OCI-LY1 (cell line): Measurements from ENCODE around the gene CTIF.

Source experiments
- H2AFZ ChIP-seq: fragments of 200-600 bp; sonication (generic), shearing (Covaris generic); 2 replicates; pipeline ENCODE4 v1.6.0; 2014; ENCODE audit warnings: antibody characterized with exemption, mild to moderate bottlenecking, low read length
- H3F3A ChIP-seq: fragments of 200-600 bp; sonication (generic), shearing (Covaris generic); 2 replicates; pipeline ENCODE4 v1.6.0; 2014; ENCODE audit warnings: mild to moderate bottlenecking, antibody characterized with exemption, low read length, moderate library complexity; ENCODE audit not compliant: insufficient read depth
- H3K27ac ChIP-seq: fragments of 200-600 bp; sonication (generic); 2 replicates; pipeline ENCODE4 v1.5.1; 2014; ENCODE audit warnings: low read length, mixed run types, mild to moderate bottlenecking, low read depth; ENCODE audit not compliant: poor library complexity, severe bottlenecking
- H3K27me3 ChIP-seq: fragments of 200-600 bp; sonication (generic); 2 replicates; pipeline ENCODE4 v1.6.0; 2014; ENCODE audit warnings: antibody characterized with exemption, mild to moderate bottlenecking, low read length, moderate library complexity; ENCODE audit not compliant: insufficient read depth
- H3K36me3 ChIP-seq: fragments of 200-600 bp; sonication (generic); 2 replicates; pipeline ENCODE4 v1.6.1; 2014; ENCODE audit warnings: mild to moderate bottlenecking, antibody characterized with exemption, low read length, moderate library complexity, mixed read lengths; ENCODE audit not compliant: insufficient read depth
- H3K4me1 ChIP-seq: fragments of 200-600 bp; sonication (generic); 2 replicates; pipeline ENCODE4 v1.5.1; 2014; ENCODE audit warnings: mild to moderate bottlenecking, low read length, moderate library complexity; ENCODE audit not compliant: insufficient read depth, severe bottlenecking
- H3K4me2 ChIP-seq: fragments of 200-600 bp; sonication (generic), shearing (Covaris generic); 2 replicates; pipeline ENCODE4 v1.6.1; 2014; ENCODE audit warnings: low read length
- H3K4me3 ChIP-seq: fragments of 200-600 bp; sonication (generic); 2 replicates; pipeline ENCODE4 v1.5.1; 2014; ENCODE audit warnings: low read length, low read depth, mild to moderate bottlenecking, mixed read lengths; ENCODE audit not compliant: poor library complexity, severe bottlenecking
- H3K79me2 ChIP-seq: fragments of 200-600 bp; shearing (Covaris generic); 2 replicates; pipeline ENCODE4 v1.6.1; 2016; ENCODE audit warnings: mixed run types, low read length, mixed read lengths; ENCODE audit not compliant: insufficient read depth
- H3K9ac ChIP-seq: fragments of 200-600 bp; sonication (generic), shearing (Covaris generic); 2 replicates; pipeline ENCODE4 v1.6.1; 2014; ENCODE audit warnings: mild to moderate bottlenecking, low read length, mixed read lengths
- H3K9me2 ChIP-seq: fragments of 200-600 bp; sonication (generic), shearing (Covaris generic); 2 replicates; pipeline ENCODE4 v1.6.1; 2014; ENCODE audit warnings: low read depth, mild to moderate bottlenecking, low read length, mixed read lengths
- H3K9me3 ChIP-seq: fragments of 200-600 bp; shearing (Covaris generic); 2 replicates; pipeline ENCODE4 v1.6.1; 2014; ENCODE audit warnings: low read length, mixed read lengths
- H4K20me1 ChIP-seq: fragments of 200-600 bp; sonication (generic), shearing (Covaris generic); 2 replicates; pipeline ENCODE4 v1.6.0; 2016; ENCODE audit warnings: mild to moderate bottlenecking, low read length; ENCODE audit not compliant: insufficient read depth
- CTCF ChIP-seq: fragments of 200-600 bp; sonication (generic), shearing (Covaris generic); IDR thresholded peaks from 2 replicates; pipeline ENCODE4 v1.5.1; 2017; ENCODE audit warnings: mild to moderate bottlenecking, antibody characterized with exemption, low read length, moderate library complexity, mixed read lengths
- EZH2 ChIP-seq: fragments of 200-600 bp; sonication (generic), shearing (Covaris generic); IDR thresholded peaks from 2 replicates; pipeline ENCODE4 v1.8.0; 2017; ENCODE audit warnings: borderline replicate concordance, mixed run types, mild to moderate bottlenecking, antibody characterized with exemption, low read length, moderate library complexity, mixed read lengths

Gene CTIF

DNA sequence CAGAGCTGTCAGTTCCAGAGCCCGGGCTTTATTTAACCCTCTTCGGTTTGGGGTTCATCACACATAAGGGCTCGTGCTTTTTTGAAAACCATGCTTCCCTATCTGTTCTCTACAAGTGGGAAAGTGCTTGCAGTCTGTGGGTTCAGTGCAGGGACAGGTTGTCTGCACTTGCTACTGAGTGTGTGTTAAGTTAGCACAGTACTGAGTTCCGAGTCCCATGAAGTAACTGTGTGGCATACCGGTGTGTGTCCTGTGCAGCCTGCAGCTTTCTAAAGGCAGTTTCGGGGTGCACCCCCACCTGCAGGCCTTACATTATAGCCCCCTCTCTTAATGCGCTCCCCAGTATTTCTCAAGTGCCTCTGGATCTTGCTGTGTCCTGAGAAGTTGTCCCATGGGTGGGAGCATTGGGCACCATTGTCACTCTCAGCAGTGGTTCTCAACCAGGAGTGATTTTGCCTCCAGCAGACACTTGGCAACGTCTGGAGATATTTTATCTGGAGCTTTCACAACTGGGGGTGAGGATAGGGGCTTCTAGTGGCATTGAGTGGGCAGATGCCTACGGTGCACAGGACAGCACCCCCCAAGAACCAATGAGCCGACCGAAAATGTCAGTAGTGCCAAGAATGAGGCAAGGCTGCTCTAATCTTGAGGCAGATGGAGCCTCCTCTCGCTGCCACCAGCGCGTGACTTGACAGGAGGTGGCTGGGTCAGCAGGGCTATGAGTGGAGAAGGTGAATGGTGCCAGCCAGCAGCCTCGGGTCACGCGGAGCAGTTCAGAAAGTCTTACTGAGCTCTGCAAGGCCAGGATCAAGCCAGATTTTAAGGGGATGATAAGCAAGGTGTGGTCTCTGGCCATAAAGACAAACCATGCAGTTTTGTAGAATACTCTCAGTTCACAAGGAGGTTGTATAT, 259.8 kb downstream of the CTIF start:
- H3K27me3 ChIP-seq = peaks cover 8% of the 10 kb centered on the region
- no peaks in the 10 kb centered on the region for H4K20me1 ChIP-seq
- H3F3A ChIP-seq = no peaks in the 10 kb centered on the region
- no peaks in the 10 kb centered on the region for H3K9me2 ChIP-seq
- H3K4me3 ChIP-seq = no peak overlapping the region
- H3K9ac ChIP-seq = no peak overlapping the region
- H3K4me1 ChIP-seq = peaks cover 5% of the 10 kb centered on the region
- no peak overlapping the region for H3K4me2 ChIP-seq
- H3K27ac ChIP-seq = no peak overlapping the region
- no peak for TF ChIP-seq CTCF
- TF ChIP-seq EZH2 = no peak
- no peaks in the 10 kb centered on the region for H3K36me3 ChIP-seq
- no peaks in the 10 kb centered on the region for H3K9me3 ChIP-seq
- no peak overlapping the region for H2AFZ ChIP-seq
- H3K79me2 ChIP-seq = no peaks in the 10 kb centered on the region

DNA sequence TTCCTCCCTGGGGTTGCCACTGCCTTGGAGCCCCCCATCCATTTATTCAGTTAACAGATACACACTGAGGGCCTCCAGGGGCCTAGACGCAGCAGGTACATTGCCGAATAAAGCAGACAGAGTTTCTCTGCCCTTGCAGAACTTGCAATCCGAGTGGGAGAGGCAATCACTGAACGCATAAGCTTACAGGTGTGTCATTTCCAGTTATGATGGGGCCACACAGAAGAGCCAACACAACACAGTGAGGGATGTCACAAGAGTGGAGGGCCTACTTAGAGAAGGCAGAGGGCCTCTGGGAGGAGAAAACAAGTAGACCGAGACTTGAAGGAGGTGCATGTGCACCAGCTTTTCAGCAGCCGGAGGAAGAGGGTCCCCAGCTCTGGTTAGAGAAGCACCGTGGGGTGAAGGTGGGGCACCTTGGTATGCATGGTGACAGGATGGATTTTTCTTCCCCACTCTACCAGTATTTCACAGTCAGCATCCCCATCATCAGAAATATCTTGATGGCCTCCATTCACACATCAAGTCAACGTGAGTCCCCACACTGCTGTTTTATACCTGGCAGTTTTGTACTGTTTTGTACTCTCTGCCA, 261.0 kb downstream of the CTIF start:
- no peaks in the 10 kb centered on the region for H3K9me2 ChIP-seq
- H3K79me2 ChIP-seq = no peaks in the 10 kb centered on the region
- H3K4me3 ChIP-seq = no peak overlapping the region
- no peaks in the 10 kb centered on the region for H4K20me1 ChIP-seq
- no peak overlapping the region for H2AFZ ChIP-seq
- H3K36me3 ChIP-seq = no peaks in the 10 kb centered on the region
- H3K9ac ChIP-seq = no peak overlapping the region
- H3F3A ChIP-seq = no peaks in the 10 kb centered on the region
- H3K4me1 ChIP-seq = peaks cover 5% of the 10 kb centered on the region
- no peak overlapping the region for H3K27ac ChIP-seq
- H3K9me3 ChIP-seq = no peaks in the 10 kb centered on the region
- H3K27me3 ChIP-seq = peaks cover 2% of the 10 kb centered on the region
- no peak overlapping the region for H3K4me2 ChIP-seq
- no peak for TF ChIP-seq CTCF
- TF ChIP-seq EZH2 = no peak

GRCh38 chr18:48800466-48800865, 261.6 kb downstream of the CTIF start:
- H3K4me3 ChIP-seq = no peak overlapping the region
- no peak overlapping the region for H2AFZ ChIP-seq
- H3K27me3 ChIP-seq = no peaks in the 10 kb centered on the region; the same call in 1 of the 2 replicates
- no peaks in the 10 kb centered on the region for H3K9me2 ChIP-seq
- no peaks in the 10 kb centered on the region for H3K36me3 ChIP-seq
- H3F3A ChIP-seq = no peaks in the 10 kb centered on the region
- H3K4me2 ChIP-seq = no peak overlapping the region
- H3K4me1 ChIP-seq = peaks cover 5% of the 10 kb centered on the region
- no peaks in the 10 kb centered on the region for H3K9me3 ChIP-seq
- no peaks in the 10 kb centered on the region for H3K79me2 ChIP-seq
- no peak overlapping the region for H3K27ac ChIP-seq
- TF ChIP-seq CTCF = no peak
- H3K9ac ChIP-seq = no peak overlapping the region
- no peaks in the 10 kb centered on the region for H4K20me1 ChIP-seq
